ENCODE data around the gene HMGN4.
A peak's percentile ranks its signal among the peaks of the same experiment; 100 is the strongest.

The HMGN4 gene

DNA sequence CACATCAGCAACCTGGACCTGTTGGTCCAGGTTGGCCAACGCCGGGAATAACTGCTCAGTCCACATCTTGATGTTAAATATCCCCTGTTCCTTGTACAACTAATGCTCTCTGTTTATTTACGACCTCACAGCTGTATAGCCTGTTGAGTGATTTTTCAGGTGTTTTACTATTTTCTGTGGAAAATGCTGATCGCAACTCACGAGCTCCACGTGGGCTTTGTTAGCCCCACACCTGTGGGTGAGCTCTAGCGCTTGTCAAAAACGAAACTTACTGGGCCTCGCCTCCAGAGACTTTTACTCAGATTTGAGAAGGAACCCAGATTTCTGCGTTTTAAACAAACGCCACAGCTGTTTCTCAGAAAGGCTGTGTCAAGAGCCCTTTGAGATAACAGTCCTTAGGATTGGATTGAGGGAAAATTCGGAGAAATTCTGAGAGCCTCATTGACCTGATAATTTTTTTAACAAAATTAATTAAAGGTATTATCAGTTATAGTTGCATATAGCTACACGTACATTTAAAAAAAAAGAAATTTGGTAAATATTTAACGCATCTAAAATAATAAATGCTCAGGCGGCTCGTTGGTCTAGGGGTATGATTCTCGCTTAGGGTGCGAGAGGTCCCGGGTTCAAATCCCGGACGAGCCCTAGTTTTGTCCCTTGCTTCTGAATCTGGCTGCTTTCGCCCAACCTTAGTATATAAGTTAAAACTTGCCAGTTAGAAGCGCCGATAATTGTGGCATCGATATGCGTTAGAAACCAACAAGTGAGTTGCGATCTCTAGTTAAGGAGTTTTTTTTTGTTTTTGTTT lies 16.7 kb downstream of the HMGN4 start:
- peaks cover 33% of the 10 kb centered on the region for H3F3A ChIP-seq (ENCODE audit: insufficient read depth, low read length)
- H3K27ac ChIP-seq (ENCODE audit: low read length), result peak overlapping the region; percentile 90
- H2AFZ ChIP-seq (ENCODE audit: low read length), result peak overlapping the region; percentile 56
- 0 out of 2 replicates have a peak, but pooled peaks cover 8% of the 10 kb centered on the region for H3K4me1 ChIP-seq (ENCODE audit: low read length)
- H3K4me3 ChIP-seq (ENCODE audit: low read length), result peak overlapping the region; percentile 85
- H3K9ac ChIP-seq (ENCODE audit: low read length), result peak overlapping the region; percentile 79
- no peaks in the 10 kb centered on the region for H4K20me1 ChIP-seq (ENCODE audit: insufficient read depth, low read length)
- DNase-seq, result peak; percentile 89
- H3K79me2 ChIP-seq (ENCODE audit: low read length), result no peaks in the 10 kb centered on the region
- H3K27me3 ChIP-seq (replicated peaks; ENCODE audit: insufficient read depth, low read length), result no peaks in the 10 kb centered on the region
- TF ChIP-seq, protein P1, sequence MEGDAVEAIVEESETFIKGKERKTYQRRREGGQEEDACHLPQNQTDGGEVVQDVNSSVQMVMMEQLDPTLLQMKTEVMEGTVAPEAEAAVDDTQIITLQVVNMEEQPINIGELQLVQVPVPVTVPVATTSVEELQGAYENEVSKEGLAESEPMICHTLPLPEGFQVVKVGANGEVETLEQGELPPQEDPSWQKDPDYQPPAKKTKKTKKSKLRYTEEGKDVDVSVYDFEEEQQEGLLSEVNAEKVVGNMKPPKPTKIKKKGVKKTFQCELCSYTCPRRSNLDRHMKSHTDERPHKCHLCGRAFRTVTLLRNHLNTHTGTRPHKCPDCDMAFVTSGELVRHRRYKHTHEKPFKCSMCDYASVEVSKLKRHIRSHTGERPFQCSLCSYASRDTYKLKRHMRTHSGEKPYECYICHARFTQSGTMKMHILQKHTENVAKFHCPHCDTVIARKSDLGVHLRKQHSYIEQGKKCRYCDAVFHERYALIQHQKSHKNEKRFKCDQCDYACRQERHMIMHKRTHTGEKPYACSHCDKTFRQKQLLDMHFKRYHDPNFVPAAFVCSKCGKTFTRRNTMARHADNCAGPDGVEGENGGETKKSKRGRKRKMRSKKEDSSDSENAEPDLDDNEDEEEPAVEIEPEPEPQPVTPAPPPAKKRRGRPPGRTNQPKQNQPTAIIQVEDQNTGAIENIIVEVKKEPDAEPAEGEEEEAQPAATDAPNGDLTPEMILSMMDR (IDR thresholded peaks at IDR 0.05; ENCODE audit: low read length), result no peak
- TF ChIP-seq EZH2 (optimal IDR thresholded peaks at IDR 0.05; ENCODE audit: low read depth, low read length) (no peak), EZH2phosphoT487 (IDR thresholded peaks at IDR 0.05; ENCODE audit: low read length) (no peak)
- no peaks in the 10 kb centered on the region for H3K9me3 ChIP-seq (replicated peaks; ENCODE audit: insufficient read depth, low read length)
- peak overlapping the region; percentile 87 for H3K4me2 ChIP-seq (ENCODE audit: low read depth, low read length)
- H3K36me3 ChIP-seq (replicated peaks; ENCODE audit: insufficient read depth, low read length), result no peaks in the 10 kb centered on the region
- H3K9me2 ChIP-seq (replicated peaks; ENCODE audit: insufficient read depth, low read length), result no peaks in the 10 kb centered on the region

DNA sequence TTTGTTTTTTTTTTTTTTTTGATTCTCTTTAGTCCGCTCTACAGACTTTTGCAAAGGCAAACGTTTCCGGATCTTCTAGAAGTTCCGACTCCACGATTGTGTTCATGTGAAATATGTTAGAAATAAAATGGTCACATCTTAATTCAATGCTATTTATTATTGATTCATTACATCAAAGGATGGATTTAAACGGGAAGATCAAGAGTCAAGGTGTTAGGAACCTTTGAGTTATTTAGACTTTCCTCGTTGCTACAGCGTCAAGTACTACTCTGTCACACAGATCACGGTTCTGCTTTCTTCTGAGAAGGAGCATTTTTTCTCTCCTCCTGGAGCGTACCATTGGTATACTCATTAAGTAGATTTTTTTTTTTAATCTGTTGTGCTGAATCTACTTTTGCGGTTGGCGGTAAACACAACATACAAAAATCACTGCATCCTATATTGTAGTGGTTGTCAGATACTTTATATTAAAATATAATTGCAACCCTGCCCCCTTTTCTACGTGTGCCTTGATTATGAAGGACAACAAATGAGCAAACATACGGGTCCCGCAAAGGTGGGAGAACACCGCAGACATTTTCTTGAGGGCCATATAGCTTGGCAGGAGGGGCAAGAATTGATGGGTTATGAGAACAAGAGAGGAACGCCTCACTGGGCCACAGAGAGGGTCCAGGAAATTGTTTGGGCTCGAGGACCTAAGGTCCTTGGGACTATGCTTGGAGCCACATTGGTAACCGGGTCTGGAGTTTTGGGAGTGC lies 17.5 kb downstream of the HMGN4 start:
- Histone ChIP-seq H3K27ac (ENCODE audit: low read length) (peak overlapping the region; percentile 90; the same call in 1 of the 2 replicates), H4K20me1 (ENCODE audit: insufficient read depth, low read length) (no peaks in the 10 kb centered on the region), H3K4me1 (ENCODE audit: low read length) (0 out of 2 replicates have a peak, but pooled peaks cover 8% of the 10 kb centered on the region), H3F3A (ENCODE audit: insufficient read depth, low read length) (peaks cover 33% of the 10 kb centered on the region), H3K79me2 (ENCODE audit: low read length) (no peaks in the 10 kb centered on the region), H3K4me3 (ENCODE audit: low read length) (peak overlapping the region; percentile 85), H3K27me3 (replicated peaks; ENCODE audit: insufficient read depth, low read length) (no peaks in the 10 kb centered on the region), H3K9ac (ENCODE audit: low read length) (peak overlapping the region; percentile 79; the same call in 1 of the 2 replicates), H3K9me2 (replicated peaks; ENCODE audit: insufficient read depth, low read length) (no peaks in the 10 kb centered on the region), H2AFZ (ENCODE audit: low read length) (peak overlapping the region; percentile 54; the same call in 1 of the 2 replicates), H3K4me2 (ENCODE audit: low read depth, low read length) (peak overlapping the region; percentile 87), H3K9me3 (replicated peaks; ENCODE audit: insufficient read depth, low read length) (no peaks in the 10 kb centered on the region), H3K36me3 (replicated peaks; ENCODE audit: insufficient read depth, low read length) (no peaks in the 10 kb centered on the region)
- TF ChIP-seq, protein P1 (IDR thresholded peaks at IDR 0.05; ENCODE audit: low read length), result no peak
- TF ChIP-seq EZH2 (optimal IDR thresholded peaks at IDR 0.05; ENCODE audit: low read depth, low read length) (no peak), EZH2phosphoT487 (IDR thresholded peaks at IDR 0.05; ENCODE audit: low read length) (no peak)
- peak; percentile 41 for DNase-seq

GRCh38 chr6:26556263-26557070 lies 18.3 kb downstream of the HMGN4 start:
- peaks cover 33% of the 10 kb centered on the region for H3F3A ChIP-seq (ENCODE audit: insufficient read depth, low read length)
- H4K20me1 ChIP-seq (ENCODE audit: insufficient read depth, low read length), result no peaks in the 10 kb centered on the region
- TF ChIP-seq EZH2 (optimal IDR thresholded peaks at IDR 0.05; ENCODE audit: low read depth, low read length) (no peak), EZH2phosphoT487 (IDR thresholded peaks at IDR 0.05; ENCODE audit: low read length) (no peak)
- TF ChIP-seq, protein P1 (IDR thresholded peaks at IDR 0.05; ENCODE audit: low read length), result no peak
- no peaks in the 10 kb centered on the region for H3K36me3 ChIP-seq (replicated peaks; ENCODE audit: insufficient read depth, low read length)
- no peak overlapping the region for H3K27ac ChIP-seq (ENCODE audit: low read length)
- H3K9me3 ChIP-seq (replicated peaks; ENCODE audit: insufficient read depth, low read length), result no peaks in the 10 kb centered on the region
- H3K9ac ChIP-seq (ENCODE audit: low read length), result no peak overlapping the region
- 0 out of 2 replicates have a peak, but pooled peaks cover 8% of the 10 kb centered on the region for H3K4me1 ChIP-seq (ENCODE audit: low read length)
- no peaks in the 10 kb centered on the region for H3K79me2 ChIP-seq (ENCODE audit: low read length)
- DNase-seq, result no peak
- no peaks in the 10 kb centered on the region for H3K27me3 ChIP-seq (replicated peaks; ENCODE audit: insufficient read depth, low read length)
- H2AFZ ChIP-seq (ENCODE audit: low read length), result no peak overlapping the region
- H3K4me3 ChIP-seq (ENCODE audit: low read length), result no peak overlapping the region
- no peaks in the 10 kb centered on the region for H3K9me2 ChIP-seq (replicated peaks; ENCODE audit: insufficient read depth, low read length)
- H3K4me2 ChIP-seq (ENCODE audit: low read depth, low read length), result peak overlapping the region; percentile 87; the same call in 1 of the 2 replicates
